ENCODE measurements around the gene EIF4G3.

Gene EIF4G3

GRCh38 chr1:21046132-21046531 is 130.6 kb downstream of the EIF4G3 start:
- H3K27ac ChIP-seq (ENCODE audit: insufficient read depth in 1 of 2, low read depth in 1 of 2, low read length in 2 of 2, poor library complexity in 1 of 2, severe bottlenecking in 2 of 2): no peak overlapping the region
- no peak for DNase-seq
- H3K9me3 ChIP-seq (ENCODE audit: control extremely low read depth in 1 of 5, control insufficient read depth in 4 of 5, insufficient read depth in 2 of 5, low read depth in 1 of 5, low read length in 4 of 5): peaks cover 0 to 2% (median 0%) of the 10 kb centered on the region in 5 experiments
- peak overlapping the region in 1 of 7 experiments; percentile 7 for H3K4me3 ChIP-seq (ENCODE audit: control insufficient read depth in 1 of 7, extremely low read depth in 1 of 7, insufficient read depth in 4 of 7, low read depth in 2 of 7, low read length in 6 of 7)
- ChIA-PET POLR2A (no interaction called here), CTCF (interaction anchor here (1.0 to 1.5 kb wide), 2 partner anchors 15 to 55 kb away, joined by 3 read pairs; no protein-coding TSS in a partner anchor)
- H3K4me1 ChIP-seq (ENCODE audit: control extremely low read depth in 1 of 4, control insufficient read depth in 4 of 4, insufficient read depth in 4 of 4, low read length in 3 of 4): peaks cover 3 to 37% (median 8%) of the 10 kb centered on the region in 4 experiments
- peaks cover 8 to 16% (median 11%) of the 10 kb centered on the region in 4 experiments for H3K36me3 ChIP-seq (ENCODE audit: control insufficient read depth in 4 of 4, insufficient read depth in 4 of 4, low read length in 3 of 4)
- no peaks in the 10 kb centered on the region for H3K27me3 ChIP-seq (replicated peaks in 2 of 5; ENCODE audit: control insufficient read depth in 4 of 5, insufficient read depth in 5 of 5, low read length in 4 of 5)
- 100% methylated on average over 1 of the region's 3 CpGs for WGBS (ENCODE audit: insufficient coverage)

- CTCF ChIA-PET: interaction anchor here (0.9 to 1.5 kb wide), 6 partner anchors 16 to 150 kb away, joined by 3 read pairs; no protein-coding TSS in a partner anchor
- Histone ChIP-seq H3K27me3 (replicated peaks in 2 of 5; ENCODE audit: control insufficient read depth in 4 of 5, insufficient read depth in 5 of 5, low read length in 4 of 5) (no peaks in the 10 kb centered on the region), H3K4me3 (ENCODE audit: control insufficient read depth in 1 of 7, extremely low read depth in 1 of 7, insufficient read depth in 4 of 7, low read depth in 2 of 7, low read length in 6 of 7) (no peak overlapping the region), H3K27ac (ENCODE audit: insufficient read depth in 1 of 2, low read depth in 1 of 2, low read length in 2 of 2, poor library complexity in 1 of 2, severe bottlenecking in 2 of 2) (no peak overlapping the region), H3K36me3 (ENCODE audit: control insufficient read depth in 4 of 4, insufficient read depth in 4 of 4, low read length in 3 of 4) (peaks cover 7 to 16% (median 10%) of the 10 kb centered on the region in 4 experiments), H3K9me3 (ENCODE audit: control extremely low read depth in 1 of 5, control insufficient read depth in 4 of 5, insufficient read depth in 2 of 5, low read depth in 1 of 5, low read length in 4 of 5) (peaks cover 0 to under 1% (median 0%) of the 10 kb centered on the region in 5 experiments), H3K4me1 (ENCODE audit: control extremely low read depth in 1 of 4, control insufficient read depth in 4 of 4, insufficient read depth in 4 of 4, low read length in 3 of 4) (peaks cover 6 to 45% (median 11%) of the 10 kb centered on the region in 4 experiments)
- POLR2A ChIA-PET: no interaction called here
- WGBS (ENCODE audit: insufficient coverage): no CpG with 5 or more reads among the region's 2 CpGs
- DNase-seq: no peak
These were observed 131.3 kb downstream of the EIF4G3 start for GRCh38 chr1:21045351-21045750.

- Histone ChIP-seq H3K36me3 (ENCODE audit: control insufficient read depth in 4 of 4, insufficient read depth in 4 of 4, low read length in 3 of 4) (peaks cover 0 to 5% (median 4%) of the 10 kb centered on the region in 4 experiments), H3K4me1 (ENCODE audit: control extremely low read depth in 1 of 4, control insufficient read depth in 4 of 4, insufficient read depth in 4 of 4, low read length in 3 of 4) (peaks cover 6 to 42% (median 11%) of the 10 kb centered on the region in 4 experiments), H3K27ac (ENCODE audit: insufficient read depth in 1 of 2, low read depth in 1 of 2, low read length in 2 of 2, poor library complexity in 1 of 2, severe bottlenecking in 2 of 2) (no peak overlapping the region), H3K4me3 (ENCODE audit: control insufficient read depth in 1 of 7, extremely low read depth in 1 of 7, insufficient read depth in 4 of 7, low read depth in 2 of 7, low read length in 6 of 7) (no peak overlapping the region), H3K9me3 (ENCODE audit: control extremely low read depth in 1 of 5, control insufficient read depth in 4 of 5, insufficient read depth in 2 of 5, low read depth in 1 of 5, low read length in 4 of 5) (no peaks in the 10 kb centered on the region), H3K27me3 (replicated peaks in 2 of 5; ENCODE audit: control insufficient read depth in 4 of 5, insufficient read depth in 5 of 5, low read length in 4 of 5) (no peaks in the 10 kb centered on the region)
- no peak for DNase-seq
- ChIA-PET POLR2A (interaction anchor here (0.6 to 0.7 kb wide), 2 partner anchors 14 to 40 kb away, joined by 3 to 4 read pairs; no protein-coding TSS in a partner anchor), CTCF (interaction anchor here (0.9 to 1.2 kb wide), 2 partner anchors 38 to 58 kb away, joined by 3 to 5 read pairs; no protein-coding TSS in a partner anchor)
- WGBS (ENCODE audit: insufficient coverage): no CpG with 5 or more reads among the region's 2 CpGs
These were observed 133.6 kb downstream of the EIF4G3 start for GRCh38 chr1:21042929-21043605.

- H3K4me3 ChIP-seq (ENCODE audit: control insufficient read depth in 1 of 7, extremely low read depth in 1 of 7, insufficient read depth in 4 of 7, low read depth in 2 of 7, low read length in 6 of 7): no peak overlapping the region
- no peak for DNase-seq
- peaks cover 0 to under 1% (median 0%) of the 10 kb centered on the region in 5 experiments for H3K9me3 ChIP-seq (ENCODE audit: control extremely low read depth in 1 of 5, control insufficient read depth in 4 of 5, insufficient read depth in 2 of 5, low read depth in 1 of 5, low read length in 4 of 5)
- no CpG with 5 or more reads among the region's 2 CpGs for WGBS (ENCODE audit: insufficient coverage)
- H3K4me1 ChIP-seq (ENCODE audit: control extremely low read depth in 1 of 4, control insufficient read depth in 4 of 4, insufficient read depth in 4 of 4, low read length in 3 of 4): peaks cover 6 to 38% (median 11%) of the 10 kb centered on the region in 4 experiments
- ChIA-PET POLR2A (no interaction called here), CTCF (interaction anchor here (0.9 kb wide), 1 partner anchor 54 kb away, joined by 3 read pairs; no protein-coding TSS in a partner anchor)
- no peaks in the 10 kb centered on the region for H3K27me3 ChIP-seq (replicated peaks in 2 of 5; ENCODE audit: control insufficient read depth in 4 of 5, insufficient read depth in 5 of 5, low read length in 4 of 5)
- H3K27ac ChIP-seq (ENCODE audit: insufficient read depth in 1 of 2, low read depth in 1 of 2, low read length in 2 of 2, poor library complexity in 1 of 2, severe bottlenecking in 2 of 2): no peak overlapping the region
- peaks cover 0 to 4% (median 2%) of the 10 kb centered on the region in 4 experiments for H3K36me3 ChIP-seq (ENCODE audit: control insufficient read depth in 4 of 4, insufficient read depth in 4 of 4, low read length in 3 of 4)
These were observed 135.2 kb downstream of the EIF4G3 start for GRCh38 chr1:21041541-21041940.

- CTCF ChIA-PET: interaction anchor here (0.6 to 2.2 kb wide), 7 partner anchors 8 to 376 kb away, joined by 3 to 13 read pairs (median 3); partner anchors contain the start of gene DDOST
- Histone ChIP-seq H3K4me3 (ENCODE audit: control insufficient read depth in 1 of 7, extremely low read depth in 1 of 7, insufficient read depth in 4 of 7, low read depth in 2 of 7, low read length in 6 of 7) (no peak overlapping the region), H3K27ac (ENCODE audit: insufficient read depth in 1 of 2, low read depth in 1 of 2, low read length in 2 of 2, poor library complexity in 1 of 2, severe bottlenecking in 2 of 2) (no peak overlapping the region), H3K27me3 (replicated peaks in 2 of 5; ENCODE audit: control insufficient read depth in 4 of 5, insufficient read depth in 5 of 5, low read length in 4 of 5) (no peaks in the 10 kb centered on the region), H3K4me1 (ENCODE audit: control extremely low read depth in 1 of 4, control insufficient read depth in 4 of 4, insufficient read depth in 4 of 4, low read length in 3 of 4) (peaks cover 3 to 23% (median 4%) of the 10 kb centered on the region in 4 experiments), H3K36me3 (ENCODE audit: control insufficient read depth in 4 of 4, insufficient read depth in 4 of 4, low read length in 3 of 4) (peaks cover 0 to 10% (median 6%) of the 10 kb centered on the region in 4 experiments), H3K9me3 (ENCODE audit: control extremely low read depth in 1 of 5, control insufficient read depth in 4 of 5, insufficient read depth in 2 of 5, low read depth in 1 of 5, low read length in 4 of 5) (peaks cover 0 to 11% (median 5%) of the 10 kb centered on the region in 5 experiments)
- no CpG with 5 or more reads among the region's 3 CpGs for WGBS (ENCODE audit: insufficient coverage)
- POLR2A ChIA-PET: no interaction called here
- no peak for DNase-seq
These were observed 139.6 kb downstream of the EIF4G3 start for GRCh38 chr1:21037091-21037490.

- Histone ChIP-seq H3K4me3 (ENCODE audit: control insufficient read depth in 1 of 7, extremely low read depth in 1 of 7, insufficient read depth in 4 of 7, low read depth in 2 of 7, low read length in 6 of 7) (no peak overlapping the region), H3K4me1 (ENCODE audit: control extremely low read depth in 1 of 4, control insufficient read depth in 4 of 4, insufficient read depth in 4 of 4, low read length in 3 of 4) (peaks cover 0 to 13% (median 1%) of the 10 kb centered on the region in 4 experiments), H3K27ac (ENCODE audit: insufficient read depth in 1 of 2, low read depth in 1 of 2, low read length in 2 of 2, poor library complexity in 1 of 2, severe bottlenecking in 2 of 2) (no peak overlapping the region), H3K36me3 (ENCODE audit: control insufficient read depth in 4 of 4, insufficient read depth in 4 of 4, low read length in 3 of 4) (peaks cover 0 to 10% (median 6%) of the 10 kb centered on the region in 4 experiments), H3K9me3 (ENCODE audit: control extremely low read depth in 1 of 5, control insufficient read depth in 4 of 5, insufficient read depth in 2 of 5, low read depth in 1 of 5, low read length in 4 of 5) (peaks cover 0 to 11% (median 5%) of the 10 kb centered on the region in 5 experiments), H3K27me3 (replicated peaks in 2 of 5; ENCODE audit: control insufficient read depth in 4 of 5, insufficient read depth in 5 of 5, low read length in 4 of 5) (no peaks in the 10 kb centered on the region)
- DNase-seq: no peak
- whole genome bisulfite sequencing (ENCODE audit: insufficient coverage): 100% methylated on average over 1 of the region's 2 CpGs
- CTCF ChIA-PET: no interaction called here
- POLR2A ChIA-PET: no interaction called here
These were observed 140.9 kb downstream of the EIF4G3 start for GRCh38 chr1:21035794-21036193.
